Uterus (tissue), 2 donors: ENCODE data around the gene GRXCR1.

Experiments
- POLR2A ChIP-seq, 2 donors: fragments of 450-650 bp; IDR thresholded peaks; one replicate each; pipeline ENCODE4 v1.6.1; 2016; ENCODE audit warnings: antibody characterized with exemption in 2 of 2, mild to moderate bottlenecking in 1 of 2, moderate library complexity in 1 of 2
- TF ChIP-seq, protein P1 (sequence below), 4 experiments: fragments of 200-600 bp in 2 of 4; fragments of 450-650 bp in 2 of 4; sonication (generic) in 2 of 4; IDR thresholded peaks; one replicate each; pipeline ENCODE4 v1.5.1; 2016 to 2019; ENCODE audit warnings: antibody characterized with exemption in 4 of 4, mild to moderate bottlenecking in 2 of 4, moderate library complexity in 1 of 4

DNA sequence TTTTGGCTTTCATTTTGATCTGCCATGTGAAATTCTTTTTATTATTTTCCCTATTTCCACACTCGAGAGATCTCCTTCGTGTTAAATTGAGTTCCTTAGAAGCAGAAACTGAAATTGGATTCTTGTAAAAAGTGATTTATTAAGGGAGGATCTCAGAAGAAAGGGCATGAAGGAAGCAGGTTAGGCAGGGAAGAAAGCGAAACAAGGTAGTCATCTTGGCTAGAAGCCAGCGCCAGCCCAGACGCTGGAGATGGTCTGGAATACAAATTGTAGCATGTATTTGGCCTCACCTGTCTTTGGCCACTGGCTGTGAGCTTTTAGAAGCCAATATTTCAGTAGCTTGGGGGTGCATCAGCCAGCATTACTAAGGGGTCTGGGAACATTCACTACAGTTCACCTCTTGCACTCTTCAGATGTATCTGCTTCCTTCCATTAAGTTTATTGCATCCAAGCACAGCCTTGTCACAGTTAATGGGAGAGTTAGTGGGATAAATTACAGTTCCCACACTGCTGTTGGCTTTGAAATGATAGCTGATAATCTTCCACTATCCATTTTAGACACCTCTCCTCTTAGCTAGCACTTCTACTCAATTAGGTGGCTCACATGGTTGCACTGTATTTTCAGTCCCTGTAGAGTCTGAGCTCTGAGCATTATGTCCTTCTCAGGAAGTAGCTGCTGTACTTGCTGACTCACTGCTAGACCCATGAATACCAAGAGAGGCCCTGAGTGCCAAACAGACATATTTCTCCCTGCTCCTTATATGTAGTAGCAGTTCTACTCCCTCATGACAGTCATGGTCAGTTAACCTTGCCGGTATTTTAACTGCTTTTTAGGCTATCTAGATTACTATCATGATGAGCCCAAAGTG lies 14.6 kb downstream of the GRXCR1 start:
- TF ChIP-seq, protein P1, sequence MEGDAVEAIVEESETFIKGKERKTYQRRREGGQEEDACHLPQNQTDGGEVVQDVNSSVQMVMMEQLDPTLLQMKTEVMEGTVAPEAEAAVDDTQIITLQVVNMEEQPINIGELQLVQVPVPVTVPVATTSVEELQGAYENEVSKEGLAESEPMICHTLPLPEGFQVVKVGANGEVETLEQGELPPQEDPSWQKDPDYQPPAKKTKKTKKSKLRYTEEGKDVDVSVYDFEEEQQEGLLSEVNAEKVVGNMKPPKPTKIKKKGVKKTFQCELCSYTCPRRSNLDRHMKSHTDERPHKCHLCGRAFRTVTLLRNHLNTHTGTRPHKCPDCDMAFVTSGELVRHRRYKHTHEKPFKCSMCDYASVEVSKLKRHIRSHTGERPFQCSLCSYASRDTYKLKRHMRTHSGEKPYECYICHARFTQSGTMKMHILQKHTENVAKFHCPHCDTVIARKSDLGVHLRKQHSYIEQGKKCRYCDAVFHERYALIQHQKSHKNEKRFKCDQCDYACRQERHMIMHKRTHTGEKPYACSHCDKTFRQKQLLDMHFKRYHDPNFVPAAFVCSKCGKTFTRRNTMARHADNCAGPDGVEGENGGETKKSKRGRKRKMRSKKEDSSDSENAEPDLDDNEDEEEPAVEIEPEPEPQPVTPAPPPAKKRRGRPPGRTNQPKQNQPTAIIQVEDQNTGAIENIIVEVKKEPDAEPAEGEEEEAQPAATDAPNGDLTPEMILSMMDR (IDR thresholded peaks at IDR 0.05): no peak
- TF ChIP-seq POLR2A (IDR thresholded peaks at IDR 0.05): no peak
